Chondrocyte (in vitro differentiated cells): ENCODE measurements around the gene ZNF576. TPM values are rescaled to one million over a fixed set of nuclear protein-coding genes. Genes with fewer than 3 reads are reported as not detected.
"Not testable (repeated sequence)": the region's sequence is repeated elsewhere in the genome, so short reads cannot be mapped to it uniquely, and the experiment has no call there.

Experiments used
- DNase-seq: peaks from one replicate; pipeline ENCODE4 v3.0.0; 2021; ENCODE audit warnings: mixed read lengths, low spot score
- H3K27ac Mint-ChIP-seq: one replicate; pipeline ENCODE4 v1.8.0; 2021; ENCODE audit warnings: mild to moderate bottlenecking, moderate library complexity, mixed read lengths; ENCODE audit not compliant: unreplicated experiment
- H3K27me3 Mint-ChIP-seq: 2 replicates; pipeline ENCODE4 v1.8.0; 2021; ENCODE audit warnings: low read depth, mixed read lengths
- H3K36me3 Mint-ChIP-seq: 2 replicates; pipeline ENCODE4 v1.8.0; 2021; ENCODE audit warnings: low read depth, mixed read lengths
- H3K4me1 Mint-ChIP-seq: 2 replicates; pipeline ENCODE4 v1.8.0; 2021; ENCODE audit warnings: low read depth, mild to moderate bottlenecking, mixed read lengths
- H3K4me3 Mint-ChIP-seq: one replicate; pipeline ENCODE4 v1.8.0; 2021; ENCODE audit warnings: mild to moderate bottlenecking, moderate library complexity, mixed read lengths; ENCODE audit not compliant: unreplicated experiment
- H3K9me3 Mint-ChIP-seq: 2 replicates; pipeline ENCODE4 v1.8.0; 2021; ENCODE audit warnings: low read depth, mixed read lengths
- total RNA-seq: library from RNA; stranded (reverse); gene quantifications from 3 replicates; pipeline ENCODE4 v1.2.1, GENCODE V29; 2021
- TF ChIP-seq, protein P1 (sequence below): fragments of 200-600 bp; sonication (generic); IDR thresholded peaks from 2 replicates; pipeline ENCODE4 v1.5.0; 2021; ENCODE audit warnings: antibody characterized with exemption, mild to moderate bottlenecking, moderate library complexity

ZNF576 gene
- total RNA-seq, 1 donor from 2014 or later = 11.9 TPM

DNA sequence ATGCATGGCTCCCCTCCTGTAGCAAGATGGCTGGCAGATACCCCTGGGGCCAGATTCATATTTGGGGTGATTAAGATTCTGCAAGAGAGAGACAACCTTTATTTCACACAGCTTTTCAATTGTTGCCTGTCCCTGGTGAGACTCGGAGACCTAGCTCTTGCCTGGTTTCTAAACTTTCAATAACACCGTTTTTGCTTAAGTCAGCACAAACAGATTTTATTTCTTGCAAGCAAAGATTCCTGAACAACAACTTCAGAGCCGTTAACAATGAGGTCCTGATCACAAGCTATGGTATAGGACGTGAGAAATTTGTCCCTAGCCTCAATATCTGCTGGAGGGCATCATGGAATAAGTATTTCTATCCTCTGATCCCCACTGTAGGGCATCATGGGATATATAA lies 46.1 kb downstream of the ZNF576 start:
- peaks cover 15% of the 10 kb centered on the region for H3K4me1 Mint-ChIP-seq
- no peak overlapping the region for H3K4me3 Mint-ChIP-seq
- TF ChIP-seq, protein P1, sequence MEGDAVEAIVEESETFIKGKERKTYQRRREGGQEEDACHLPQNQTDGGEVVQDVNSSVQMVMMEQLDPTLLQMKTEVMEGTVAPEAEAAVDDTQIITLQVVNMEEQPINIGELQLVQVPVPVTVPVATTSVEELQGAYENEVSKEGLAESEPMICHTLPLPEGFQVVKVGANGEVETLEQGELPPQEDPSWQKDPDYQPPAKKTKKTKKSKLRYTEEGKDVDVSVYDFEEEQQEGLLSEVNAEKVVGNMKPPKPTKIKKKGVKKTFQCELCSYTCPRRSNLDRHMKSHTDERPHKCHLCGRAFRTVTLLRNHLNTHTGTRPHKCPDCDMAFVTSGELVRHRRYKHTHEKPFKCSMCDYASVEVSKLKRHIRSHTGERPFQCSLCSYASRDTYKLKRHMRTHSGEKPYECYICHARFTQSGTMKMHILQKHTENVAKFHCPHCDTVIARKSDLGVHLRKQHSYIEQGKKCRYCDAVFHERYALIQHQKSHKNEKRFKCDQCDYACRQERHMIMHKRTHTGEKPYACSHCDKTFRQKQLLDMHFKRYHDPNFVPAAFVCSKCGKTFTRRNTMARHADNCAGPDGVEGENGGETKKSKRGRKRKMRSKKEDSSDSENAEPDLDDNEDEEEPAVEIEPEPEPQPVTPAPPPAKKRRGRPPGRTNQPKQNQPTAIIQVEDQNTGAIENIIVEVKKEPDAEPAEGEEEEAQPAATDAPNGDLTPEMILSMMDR = no peak
- no peak overlapping the region for H3K27ac Mint-ChIP-seq
- H3K9me3 Mint-ChIP-seq = peaks cover 6% of the 10 kb centered on the region
- DNase-seq = no peak
- H3K36me3 Mint-ChIP-seq = peaks cover 11% of the 10 kb centered on the region
- H3K27me3 Mint-ChIP-seq = peaks cover 12% of the 10 kb centered on the region

DNA sequence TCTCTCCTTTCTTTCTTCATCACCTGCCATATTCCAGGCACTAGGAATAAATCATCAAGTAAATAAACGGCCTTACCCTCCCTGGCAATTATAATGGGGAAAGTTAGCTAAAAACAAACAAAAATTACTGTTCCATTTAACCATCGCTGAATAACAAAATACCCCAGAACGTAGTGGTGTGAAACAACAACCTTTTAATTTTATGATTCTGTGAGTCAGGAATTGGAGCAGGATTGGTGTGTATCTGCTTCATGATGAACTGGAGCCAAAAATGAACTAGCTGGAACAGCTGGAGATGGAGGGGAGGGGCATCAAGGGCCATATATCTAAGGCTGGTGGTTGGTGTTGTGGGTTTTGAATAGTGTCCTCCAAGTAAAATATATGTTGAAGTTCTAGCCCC lies 46.9 kb downstream of the ZNF576 start:
- no peak overlapping the region for H3K27ac Mint-ChIP-seq
- H3K27me3 Mint-ChIP-seq = peaks cover 12% of the 10 kb centered on the region
- H3K36me3 Mint-ChIP-seq = peaks cover 13% of the 10 kb centered on the region
- DNase-seq = no peak
- TF ChIP-seq, protein P1 = no peak
- H3K4me1 Mint-ChIP-seq = peaks cover 15% of the 10 kb centered on the region
- peaks cover 6% of the 10 kb centered on the region for H3K9me3 Mint-ChIP-seq
- H3K4me3 Mint-ChIP-seq = no peak overlapping the region

DNA sequence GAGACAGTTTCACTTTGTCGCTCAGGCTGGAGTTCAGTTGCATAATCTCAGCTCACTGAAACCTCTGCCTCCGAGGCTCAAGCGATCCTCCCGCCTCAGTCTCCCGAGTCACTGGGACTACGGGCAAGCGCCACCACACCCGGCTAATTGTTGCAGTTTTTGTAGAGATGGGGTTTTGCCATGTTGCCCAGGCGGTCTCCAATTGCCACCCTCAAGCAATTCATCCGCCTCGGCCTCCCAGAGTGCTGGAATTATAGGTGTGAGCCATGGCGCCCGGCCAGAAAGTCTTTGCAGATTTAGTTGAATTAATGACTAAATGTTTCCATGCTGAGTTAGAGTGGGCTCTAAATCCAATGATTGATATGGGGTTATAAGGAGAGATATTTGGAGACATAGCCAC lies 47.8 kb downstream of the ZNF576 start:
- Mint-ChIP-seq H3K9me3 (peaks cover 6% of the 10 kb centered on the region), H3K4me1 (peaks cover 11% of the 10 kb centered on the region), H3K27me3 (peaks cover 6% of the 10 kb centered on the region), H3K27ac (no peak overlapping the region), H3K4me3 (no peak overlapping the region), H3K36me3 (peaks cover 17% of the 10 kb centered on the region)
- TF ChIP-seq, protein P1 = no peak
- DNase-seq = no peak

DNA sequence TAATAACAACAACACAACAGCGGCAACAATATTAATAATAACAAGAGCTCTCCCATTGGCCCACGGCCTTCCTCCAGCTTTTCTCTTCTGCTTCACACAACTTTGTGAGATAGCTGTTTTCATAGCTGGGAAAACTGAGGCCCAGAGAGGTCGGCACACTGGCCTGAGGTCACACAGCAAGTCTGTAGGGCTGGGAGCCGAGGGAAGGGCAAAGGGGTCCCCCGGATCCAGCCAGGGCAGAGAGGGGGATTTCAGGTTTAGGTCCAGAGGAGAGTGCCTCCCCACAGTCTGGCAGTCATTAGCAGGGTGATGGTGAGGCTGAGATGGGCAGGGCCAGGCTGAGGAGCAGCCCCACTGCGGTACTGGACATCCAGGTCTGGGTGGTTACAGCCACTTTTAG lies 52.2 kb downstream of the ZNF576 start:
- no peak overlapping the region for H3K27ac Mint-ChIP-seq
- H3K36me3 Mint-ChIP-seq = peaks cover 20% of the 10 kb centered on the region
- DNase-seq = no peak
- TF ChIP-seq, protein P1 = no peak
- no peak overlapping the region for H3K4me3 Mint-ChIP-seq
- H3K27me3 Mint-ChIP-seq = no peaks in the 10 kb centered on the region
- H3K9me3 Mint-ChIP-seq = peaks cover 6% of the 10 kb centered on the region
- H3K4me1 Mint-ChIP-seq = no peaks in the 10 kb centered on the region

DNA sequence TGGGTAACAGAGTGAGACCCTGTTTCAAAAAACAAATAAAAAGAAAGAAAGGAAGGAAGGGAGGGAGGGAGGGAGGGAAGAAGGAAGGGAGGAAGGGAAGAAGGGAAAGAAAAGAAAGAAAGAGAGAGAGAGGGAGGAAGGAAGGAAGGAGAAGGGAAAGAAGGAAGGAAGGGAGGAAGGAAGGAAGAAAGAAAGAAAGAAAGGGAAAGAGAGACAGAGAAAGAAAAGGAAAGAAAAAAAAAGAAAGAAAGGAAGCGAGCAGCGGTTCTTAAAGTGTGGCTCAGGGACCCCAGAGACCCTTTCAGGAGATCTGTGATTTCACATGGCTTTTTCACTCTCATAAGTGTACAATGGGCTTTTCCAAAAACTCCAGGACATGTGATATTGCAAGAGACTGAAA lies 53.1 kb downstream of the ZNF576 start:
- Mint-ChIP-seq H3K4me3 (no peak overlapping the region), H3K9me3 (peaks cover 6% of the 10 kb centered on the region), H3K27me3 (no peaks in the 10 kb centered on the region), H3K4me1 (no peaks in the 10 kb centered on the region), H3K36me3 (peaks cover 20% of the 10 kb centered on the region), H3K27ac (no peak overlapping the region)
- TF ChIP-seq, protein P1 = no peak
- DNase-seq = no peak

DNA sequence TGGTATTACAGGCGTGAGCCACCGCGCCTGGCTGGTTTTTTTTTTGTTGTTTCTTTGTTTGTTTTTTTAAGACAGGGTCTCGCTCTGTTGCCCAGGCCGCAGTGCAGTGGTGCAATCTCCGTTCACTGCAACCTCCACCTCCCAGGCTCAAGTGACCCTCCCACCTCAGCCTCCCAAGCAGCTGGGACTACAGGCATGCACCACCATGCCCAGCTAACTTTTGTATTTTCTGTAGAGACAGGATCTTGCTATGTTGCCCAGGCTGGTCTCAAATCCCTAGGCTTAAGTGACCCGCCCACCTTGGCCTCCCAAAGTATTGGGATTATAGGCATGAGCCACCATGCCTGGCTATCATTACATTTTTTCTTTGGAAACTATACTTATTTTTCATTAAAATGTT lies 53.9 kb downstream of the ZNF576 start:
- H3K4me1 Mint-ChIP-seq, H3K9me3 Mint-ChIP-seq, H3K4me3 Mint-ChIP-seq, DNase-seq, H3K27ac Mint-ChIP-seq, H3K27me3 Mint-ChIP-seq: not testable (repeated sequence)
- H3K36me3 Mint-ChIP-seq = peaks cover 25% of the 10 kb centered on the region

Other genes starting within 250 kb of the ZNF576 start
- gene CD177, start 242.9 kb upstream of the ZNF576 start, total RNA-seq = not detected in 3 replicates
- gene TEX101, start 181.7 kb upstream of the ZNF576 start, total RNA-seq = not detected in 3 replicates
- gene LYPD3, start 131.0 kb upstream of the ZNF576 start, total RNA-seq = 0.39 to 1.0 TPM (median 0.59 TPM) in 3 replicates
- gene PHLDB3, start 91.8 kb upstream of the ZNF576 start, total RNA-seq = 4.5 to 8.1 TPM (median 7.0 TPM) in 3 replicates
- 31.5 to 38.9 TPM (median 33.0 TPM) in 3 replicates for gene ETHE1, start 69.4 kb upstream of the ZNF576 start, total RNA-seq
- gene ZNF575, start 63.4 kb upstream of the ZNF576 start, total RNA-seq = 4.1 to 6.0 TPM (median 5.1 TPM) in 3 replicates
- gene XRCC1, start 21.1 kb upstream of the ZNF576 start, total RNA-seq = 22.8 to 30.5 TPM (median 30.4 TPM) in 3 replicates
- gene PINLYP, start 20.8 kb upstream of the ZNF576 start, total RNA-seq = 0.51 to 2.3 TPM (median 1.6 TPM) in 3 replicates
- 40.0 to 43.1 TPM (median 41.7 TPM) in 3 replicates for gene IRGQ, start 461 bp upstream of the ZNF576 start, total RNA-seq
- 0.12 to 0.27 TPM in 2 of 3 replicates, not detected in the other for gene SRRM5, start 15.5 kb downstream of the ZNF576 start, total RNA-seq
- gene ZNF428, start 23.0 kb downstream of the ZNF576 start, total RNA-seq = 50.7 to 53.9 TPM (median 52.5 TPM) in 3 replicates
- gene CADM4, start 43.3 kb downstream of the ZNF576 start, total RNA-seq = 5.6 to 7.1 TPM (median 6.1 TPM) in 3 replicates
- 16.3 to 23.6 TPM (median 19.9 TPM) in 3 replicates for gene PLAUR, start 73.6 kb downstream of the ZNF576 start, total RNA-seq
- not detected in 3 replicates for gene IRGC, start 119.5 kb downstream of the ZNF576 start, total RNA-seq
- gene SMG9, start 158.4 kb downstream of the ZNF576 start, total RNA-seq = 46.9 to 55.4 TPM (median 47.2 TPM) in 3 replicates
- 2.3 to 3.3 TPM (median 2.9 TPM) in 3 replicates for gene KCNN4, start 184.4 kb downstream of the ZNF576 start, total RNA-seq
- not detected in 3 replicates for gene LYPD5, start 205.9 kb downstream of the ZNF576 start, total RNA-seq
- gene ZNF283, start 230.7 kb downstream of the ZNF576 start, total RNA-seq = 7.6 to 12.8 TPM (median 8.4 TPM) in 3 replicates